Kidney (tissue), 14 donors: ENCODE results near the gene MARK1. TPM values are rescaled to one million over a fixed set of nuclear protein-coding genes. Genes with fewer than 3 reads are reported as not detected.

Experiments
- DNase-seq, 5 donors: peaks; one replicate each; pipeline ENCODE4 v3.0.0-alpha.2; 2013 to 2020
- FAIRE-seq: peaks from 2 replicates; lab custom pipeline; 2012; peaks lifted over from hg19 to GRCh38; lab: Jason Lieb, UNC
- H3K27ac ChIP-seq, 2 donors: one replicate each; pipeline ENCODE4 v1.7.0; 2013; ENCODE audit warnings: low read depth in 2 of 2, low read length in 2 of 2, inconsistent platforms in 1 of 2
- H3K27me3 ChIP-seq: one replicate; pipeline ENCODE4 v1.7.1; 2013; ENCODE audit warnings: low read length, inconsistent platforms; ENCODE audit not compliant: control insufficient read depth, insufficient read depth
- H3K36me3 ChIP-seq, 3 donors: one replicate each; pipeline versions ENCODE4 v1.7.0 to v1.7.1; 2013; ENCODE audit warnings: low read length in 3 of 3, control low read depth in 1 of 3, inconsistent platforms in 1 of 3; ENCODE audit not compliant: insufficient read depth in 3 of 3, control insufficient read depth in 2 of 3
- H3K4me1 ChIP-seq, 3 donors: one replicate each; pipeline versions ENCODE4 v1.7.0 to v1.7.1; 2013; ENCODE audit warnings: low read length in 3 of 3, inconsistent platforms in 1 of 3, low read depth in 1 of 3; ENCODE audit not compliant: control insufficient read depth in 2 of 3, insufficient read depth in 2 of 3
- H3K4me3 ChIP-seq, 3 donors: one replicate each; pipeline versions ENCODE4 v1.7.0 to v1.8.1; 2013; ENCODE audit warnings: low read length in 3 of 3, control low read depth in 1 of 3, inconsistent platforms in 1 of 3
- H3K9ac ChIP-seq, 3 donors: one replicate each; pipeline versions ENCODE4 v1.7.0 to v1.7.1; 2013; ENCODE audit warnings: low read length in 3 of 3, control low read depth in 1 of 3, inconsistent platforms in 1 of 3
- H3K9me3 ChIP-seq, 3 donors: one replicate each; pipeline versions ENCODE4 v1.7.0 to v1.7.1; 2013; ENCODE audit warnings: low read length in 3 of 3, control low read depth in 1 of 3, inconsistent platforms in 1 of 3; ENCODE audit not compliant: control insufficient read depth in 2 of 3, insufficient read depth in 1 of 3
- intact Hi-C: fragments of 100-400 bp; cut with DNase I; formaldehyde crosslinking; loops from one replicate; pipeline ENCODE4 v1.11.1; 2022
- polyA plus RNA-seq: library from polyadenylated mRNA; stranded (reverse); fragments of 350-450 nt; fragmentation: Illumina TruSeq; extraction: RNeasy Lipid Tissue Mini Kit (QIAGEN cat#74804); gene quantifications from one replicate; pipeline ENCODE4 v1.2.3, GENCODE V29; 2014; ENCODE audit warnings: low read depth, low replicate concordance; ENCODE audit not compliant: insufficient read depth
- total RNA-seq: library from RNA; stranded (reverse); fragmentation: NEBNext Ultra II Directional; extraction: Animal tissue kit (Norgen Biotek cat#: 25700); gene quantifications from one replicate; pipeline ENCODE4 v1.2.1, GENCODE V29; 2021
- TF ChIP-seq, protein P1 (sequence below): IDR thresholded peaks from 3 replicates; pipeline ENCODE4 v1.5.1; 2012; ENCODE audit warnings: mild to moderate bottlenecking, moderate library complexity, borderline replicate concordance; ENCODE audit not compliant: insufficient read depth; ENCODE audit errors: extremely low read depth
- donor health status: control.
- donor health status: control.
- donor health status: control.
- donor health status: control.
- donor health status: control.
- donor health status: DM: yes; HTN: yes; CAD: no.
- donor health status: Normal renal cell carcinoma (clear cell type).

The MARK1 gene
- total and polyA plus RNA-seq, 2 donors from 2014 or later, result 2.6 to 5.3 TPM

DNA sequence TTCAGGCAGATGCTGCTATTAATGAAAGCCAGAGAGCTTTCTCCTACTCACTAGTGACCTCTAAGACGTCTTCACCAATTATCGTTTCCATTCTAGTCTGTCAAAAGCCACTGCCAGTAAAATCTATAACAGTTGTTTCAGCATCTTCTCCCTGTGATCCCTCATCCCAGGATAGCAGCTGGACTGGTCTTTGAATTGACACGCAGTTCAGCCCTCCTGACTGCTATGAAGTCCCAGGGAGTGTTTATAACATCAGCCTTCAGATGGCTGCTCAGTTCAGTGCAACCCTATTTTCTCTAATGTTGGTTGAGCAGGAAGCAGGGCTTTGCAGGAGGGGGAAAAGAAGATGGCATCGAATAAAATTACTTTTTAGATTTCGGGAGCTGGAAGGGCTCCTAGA lies 23.6 kb upstream of the MARK1 start:
- FAIRE-seq, result no peak
- intact Hi-C loops, result no loop called here

DNA sequence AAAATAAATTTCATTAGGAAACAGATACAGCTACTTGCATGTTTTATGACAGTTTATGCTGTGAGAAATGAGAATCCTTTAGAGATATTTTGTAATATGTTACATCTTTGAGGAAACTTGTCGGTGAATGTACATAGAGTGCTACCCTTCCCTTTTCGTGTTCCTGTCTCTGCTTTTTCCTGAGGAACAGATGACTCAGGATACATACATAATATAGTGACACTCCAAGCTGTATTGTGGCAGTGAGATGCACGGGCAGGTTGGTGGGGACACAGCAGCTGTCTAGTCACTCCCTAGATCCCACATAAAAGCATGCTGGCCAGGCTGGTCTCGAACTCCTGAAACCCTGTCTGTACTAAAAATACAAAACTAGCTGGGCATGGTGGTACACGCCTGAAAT lies 20.9 kb upstream of the MARK1 start:
- H3K36me3 ChIP-seq, result no peaks in the 10 kb centered on the region
- no peak overlapping the region for H3K9ac ChIP-seq
- no peaks in the 10 kb centered on the region for H3K9me3 ChIP-seq
- no peak for DNase-seq
- H3K4me3 ChIP-seq, result no peak overlapping the region
- H3K27ac ChIP-seq, result no peak overlapping the region
- H3K4me1 ChIP-seq, result no peaks in the 10 kb centered on the region
- intact Hi-C loops, result no loop called here
- no peaks in the 10 kb centered on the region for H3K27me3 ChIP-seq
- no peak for FAIRE-seq
- TF ChIP-seq, protein P1, sequence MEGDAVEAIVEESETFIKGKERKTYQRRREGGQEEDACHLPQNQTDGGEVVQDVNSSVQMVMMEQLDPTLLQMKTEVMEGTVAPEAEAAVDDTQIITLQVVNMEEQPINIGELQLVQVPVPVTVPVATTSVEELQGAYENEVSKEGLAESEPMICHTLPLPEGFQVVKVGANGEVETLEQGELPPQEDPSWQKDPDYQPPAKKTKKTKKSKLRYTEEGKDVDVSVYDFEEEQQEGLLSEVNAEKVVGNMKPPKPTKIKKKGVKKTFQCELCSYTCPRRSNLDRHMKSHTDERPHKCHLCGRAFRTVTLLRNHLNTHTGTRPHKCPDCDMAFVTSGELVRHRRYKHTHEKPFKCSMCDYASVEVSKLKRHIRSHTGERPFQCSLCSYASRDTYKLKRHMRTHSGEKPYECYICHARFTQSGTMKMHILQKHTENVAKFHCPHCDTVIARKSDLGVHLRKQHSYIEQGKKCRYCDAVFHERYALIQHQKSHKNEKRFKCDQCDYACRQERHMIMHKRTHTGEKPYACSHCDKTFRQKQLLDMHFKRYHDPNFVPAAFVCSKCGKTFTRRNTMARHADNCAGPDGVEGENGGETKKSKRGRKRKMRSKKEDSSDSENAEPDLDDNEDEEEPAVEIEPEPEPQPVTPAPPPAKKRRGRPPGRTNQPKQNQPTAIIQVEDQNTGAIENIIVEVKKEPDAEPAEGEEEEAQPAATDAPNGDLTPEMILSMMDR, result no peak

More for the DNA sequence above, 23.6 kb upstream of the MARK1 start:
- TF ChIP-seq, protein P1, result no peak
- no peak for DNase-seq
- H3K9ac ChIP-seq, result no peak overlapping the region
- no peaks in the 10 kb centered on the region for H3K4me1 ChIP-seq
- H3K27me3 ChIP-seq, result no peaks in the 10 kb centered on the region
- no peaks in the 10 kb centered on the region for H3K9me3 ChIP-seq
- H3K4me3 ChIP-seq, result no peak overlapping the region
- H3K27ac ChIP-seq, result no peak overlapping the region
- H3K36me3 ChIP-seq, result no peaks in the 10 kb centered on the region

DNA sequence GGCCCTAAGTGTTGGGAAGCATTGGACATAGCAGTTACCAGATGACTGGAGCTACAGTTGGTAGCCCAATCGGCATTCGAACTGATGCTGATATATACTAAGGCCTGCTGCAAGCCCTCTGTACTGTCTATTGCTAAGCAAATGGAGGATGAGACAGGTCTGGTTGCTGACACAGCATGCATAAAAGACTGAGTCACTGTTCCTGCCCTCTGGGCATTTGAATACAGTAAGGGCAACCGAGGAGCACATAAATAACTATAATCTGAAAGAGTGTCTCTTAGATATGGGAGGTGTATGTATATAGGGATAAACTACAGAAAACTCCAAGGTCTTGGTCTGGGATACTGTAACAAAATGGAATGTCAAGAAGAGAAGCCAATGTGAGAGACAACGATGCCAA lies 16.8 kb upstream of the MARK1 start:
- intact Hi-C loops, result no loop called here
- Histone ChIP-seq H3K36me3 (no peaks in the 10 kb centered on the region), H3K9ac (no peak overlapping the region), H3K9me3 (no peaks in the 10 kb centered on the region), H3K4me1 (no peaks in the 10 kb centered on the region), H3K27ac (no peak overlapping the region), H3K4me3 (no peak overlapping the region), H3K27me3 (no peaks in the 10 kb centered on the region)
- FAIRE-seq (no peak), DNase-seq (no peak)
- TF ChIP-seq, protein P1, result no peak

DNA sequence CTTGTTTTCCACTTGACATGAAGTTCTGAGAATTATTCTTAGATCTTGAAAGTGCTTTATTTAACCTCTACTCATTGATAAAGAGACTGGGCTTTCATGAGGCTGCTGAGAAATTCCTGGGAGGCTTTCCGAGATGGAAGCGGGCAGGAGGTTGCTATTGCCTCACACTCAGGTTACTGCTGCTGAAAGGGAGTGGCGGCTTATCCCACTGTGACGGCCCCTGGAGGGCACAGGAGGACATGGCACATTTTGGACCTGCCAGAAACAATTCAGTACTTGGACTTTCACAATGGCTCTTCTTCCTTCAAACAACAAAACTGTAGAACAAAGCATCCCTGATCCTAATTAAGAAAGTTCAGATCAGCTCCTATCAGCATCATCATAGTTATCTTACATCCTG lies 16.2 kb upstream of the MARK1 start:
- intact Hi-C loops, result no loop called here
- no peaks in the 10 kb centered on the region for H3K9me3 ChIP-seq
- TF ChIP-seq, protein P1, result no peak
- DNase-seq (peak in 2 of 5 donors; percentile 40 to 48), FAIRE-seq (no peak)
- H3K4me1 ChIP-seq, result no peaks in the 10 kb centered on the region
- no peaks in the 10 kb centered on the region for H3K27me3 ChIP-seq
- H3K4me3 ChIP-seq, result no peak overlapping the region
- no peak overlapping the region for H3K27ac ChIP-seq
- H3K9ac ChIP-seq, result no peak overlapping the region
- no peaks in the 10 kb centered on the region for H3K36me3 ChIP-seq
